VCaP (cell line): ENCODE results near the gene FHIT.

Source experiments
- H3K27ac ChIP-seq: fragments of 450-650 bp; 2 replicates; pipeline ENCODE4 v1.5.1; 2017
- CTCF ChIP-seq: fragments of 450-650 bp; conservative IDR thresholded peaks from 2 replicates; pipeline ENCODE4 v1.5.1; 2017; ENCODE audit warnings: mild to moderate bottlenecking, moderate library complexity

FHIT gene

GRCh38 chr3:59704292-59704691 is 1547.0 kb downstream of the FHIT start:
- TF ChIP-seq CTCF = no peak
- H3K27ac ChIP-seq = no peak overlapping the region

- H3K27ac ChIP-seq = no peak overlapping the region
- no peak for TF ChIP-seq CTCF
These were observed 1551.5 kb downstream of the FHIT start for GRCh38 chr3:59699648-59700320.
